ENCODE results near the gene SERPINA6.
"Not testable (repeated sequence)": the region's sequence is repeated elsewhere in the genome, so short reads cannot be mapped to it uniquely, and the experiment has no call there.

SERPINA6 gene

GRCh38 chr14:94322648-94323570 lies at the start of gene SERPINA6:
TSS of gene SERPINA6 (minus strand) at chr14:94323336. CDS start at chr14:94314648, 8,688 bp downstream.
- POLR2A ChIA-PET, result no interaction called here
- no peak for DNase-seq (ENCODE audit: low read depth, low spot score)
- CTCF ChIA-PET, result interaction anchor here (1.1 kb wide), 1 partner anchor 89 kb away, joined by 3 read pairs; no protein-coding TSS in a partner anchor
- H3K4me3 ChIP-seq (ENCODE audit: low read depth, low read length), result no peak within 1 kb of the TSS
- TF ChIP-seq CTCF (IDR thresholded peaks at IDR 0.05; ENCODE audit: insufficient read depth, low read length, missing control alignments), result no peak

- POLR2A ChIA-PET, result no interaction called here
Measured at GRCh38 chr14:94372021-94372605, 49.0 kb upstream of the SERPINA6 start.

GRCh38 chr14:94370524-94370910 lies 47.4 kb upstream of the SERPINA6 start:
- H3K4me3 ChIP-seq (ENCODE audit: low read depth, low read length), result no peak overlapping the region
- no peak for TF ChIP-seq CTCF (IDR thresholded peaks at IDR 0.05; ENCODE audit: insufficient read depth, low read length, missing control alignments)
- POLR2A ChIA-PET, result no interaction called here
- CTCF ChIA-PET, result interaction anchor here (1.4 kb wide), 1 partner anchor 14 kb away, joined by 3 read pairs; no protein-coding TSS in a partner anchor
- no peak for DNase-seq (ENCODE audit: low read depth, low spot score)

More at GRCh38 chr14:94372021-94372605, 49.0 kb upstream of the SERPINA6 start:
- CTCF ChIA-PET, result interaction anchor here (1.4 kb wide), 1 partner anchor 15 kb away, joined by 3 read pairs; no protein-coding TSS in a partner anchor
- TF ChIP-seq CTCF (IDR thresholded peaks at IDR 0.05; ENCODE audit: insufficient read depth, low read length, missing control alignments), result no peak
- no peak for DNase-seq (ENCODE audit: low read depth, low spot score)
- no peak overlapping the region for H3K4me3 ChIP-seq (ENCODE audit: low read depth, low read length)

GRCh38 chr14:94369766-94370523 lies 46.8 kb upstream of the SERPINA6 start:
- POLR2A ChIA-PET; DNase-seq (ENCODE audit: low read depth, low spot score); H3K4me3 ChIP-seq (ENCODE audit: low read depth, low read length): not testable (repeated sequence)
- CTCF ChIA-PET, result interaction anchor here (4.9 kb wide), 1 partner anchor 14 kb away, joined by 18 read pairs; no protein-coding TSS in a partner anchor

- no peak for DNase-seq (ENCODE audit: low read depth, low spot score)
- POLR2A ChIA-PET, result interaction anchor here (0.5 kb wide), 1 partner anchor 88 kb away, joined by 3 read pairs; no protein-coding TSS in a partner anchor
- CTCF ChIA-PET, result interaction anchor here (1.4 to 4.9 kb wide), 3 partner anchors 13 to 117 kb away, joined by 3 to 18 read pairs (median 9); no protein-coding TSS in a partner anchor
- no peak overlapping the region for H3K4me3 ChIP-seq (ENCODE audit: low read depth, low read length)
- TF ChIP-seq CTCF (IDR thresholded peaks at IDR 0.05; ENCODE audit: insufficient read depth, low read length, missing control alignments), result no peak
Measured at GRCh38 chr14:94368956-94369355, 45.8 kb upstream of the SERPINA6 start.

GRCh38 chr14:94368243-94368590 lies 45.1 kb upstream of the SERPINA6 start:
- TF ChIP-seq CTCF (IDR thresholded peaks at IDR 0.05; ENCODE audit: insufficient read depth, low read length, missing control alignments), result no peak
- ChIA-PET CTCF (interaction anchor here (1.4 to 4.9 kb wide), 4 partner anchors 12 to 118 kb away, joined by 3 to 18 read pairs (median 6); no protein-coding TSS in a partner anchor), POLR2A (no interaction called here)
- DNase-seq (ENCODE audit: low read depth, low spot score), result no peak
- H3K4me3 ChIP-seq (ENCODE audit: low read depth, low read length), result no peak overlapping the region

All from AG04449 (cell line).